GM12878 (cell line): ENCODE results near the gene EFTUD2. TPM values are rescaled to one million over a fixed set of nuclear protein-coding genes. Genes with fewer than 3 reads are reported as not detected.
"Not testable (repeated sequence)": the region's sequence is repeated elsewhere in the genome, so short reads cannot be mapped to it uniquely, and the experiment has no call there.

ENCODE experiments used
- ATAC-seq: fragments of 200-7000 bp; cut with Tn5 transposase; 3 replicates; pipeline ENCODE4 v1.9.1; 2020; ENCODE audit warnings: mild to moderate bottlenecking, moderate library complexity
- BruUV-seq: library from RNA; stranded (reverse); fragments of 400-500 nt; replicated peaks from 2 replicates; lab custom pipeline; 2021; lab: Mats Ljungman, UMichigan
- CTCF ChIA-PET: fragments of 300-600 bp; sonication (Branson Sonifier 250); formaldehyde crosslinking; extraction: SDS; loops from one replicate; lab custom pipeline; 2021; ENCODE audit warnings: inconsistent platforms; lab: Yijun Ruan, JAX
- POLR2A ChIA-PET: fragments of 350-600 bp; formaldehyde crosslinking; extraction: SDS; loops from one replicate; lab custom pipeline; 2021; ENCODE audit warnings: inconsistent platforms; lab: Charles Lee
- RAD21 ChIA-PET: fragments of 300-600 bp; sonication (Branson Sonifier 250); formaldehyde crosslinking; loops from one replicate; lab custom pipeline; 2023; ENCODE audit warnings: antibody characterized with exemption; ENCODE audit not compliant: unreplicated experiment; lab: Charles Lee
- SMC1A ChIA-PET: fragments of 300-600 bp; sonication (Branson Sonifier 250); formaldehyde crosslinking; loops from one replicate; lab custom pipeline; 2023; ENCODE audit not compliant: unreplicated experiment, uncharacterized antibody; lab: Charles Lee
- DNase-seq: peaks from one replicate; pipeline ENCODE4 v3.0.0-alpha.2; 2011; ENCODE audit warnings: low read depth, low spot score
- FAIRE-seq: peaks from 3 replicates; lab custom pipeline; 2011; peaks lifted over from hg19 to GRCh38; lab: Jason Lieb, UNC
- H2AFZ ChIP-seq: 2 replicates; pipeline ENCODE4 v1.6.0; 2011; ENCODE audit warnings: low read depth, low read length, control low read depth; ENCODE audit not compliant: control insufficient read depth
- H3K27ac ChIP-seq: 2 replicates; pipeline ENCODE4 v1.5.1; 2011; ENCODE audit warnings: control low read depth; ENCODE audit not compliant: control insufficient read depth, insufficient read depth
- H3K27me3 ChIP-seq, 2 experiments: replicated peaks in 1 of 2; 2 replicates each; pipeline versions ENCODE4 v1.6.0 to v1.6.1; 2011; ENCODE audit warnings: low read length in 1 of 2; ENCODE audit not compliant: control insufficient read depth in 2 of 2, insufficient read depth in 2 of 2
- H3K36me3 ChIP-seq, 2 experiments: 2 replicates each; pipeline ENCODE4 v1.5.1; 2011; ENCODE audit warnings: low read length in 1 of 2; ENCODE audit not compliant: control insufficient read depth in 2 of 2, insufficient read depth in 2 of 2
- H3K4me1 ChIP-seq: 2 replicates; pipeline ENCODE4 v1.6.1; 2011; ENCODE audit warnings: mild to moderate bottlenecking, low read length, moderate library complexity, mixed read lengths; ENCODE audit not compliant: control insufficient read depth, insufficient read depth
- H3K4me2 ChIP-seq: 2 replicates; pipeline ENCODE4 v1.6.0; 2011; ENCODE audit warnings: control low read depth; ENCODE audit not compliant: control insufficient read depth, insufficient read depth
- H3K4me3 ChIP-seq: fragments of 200-600 bp; sonication (generic); 2 replicates; pipeline ENCODE4 v1.5.1; 2016
- H3K79me2 ChIP-seq: 2 replicates; pipeline ENCODE4 v1.6.0; 2011; ENCODE audit warnings: low read length; ENCODE audit not compliant: control insufficient read depth, insufficient read depth
- H3K9ac ChIP-seq: 2 replicates; pipeline ENCODE4 v1.8.0; 2011; ENCODE audit warnings: low read length, control low read depth, mixed read lengths; ENCODE audit not compliant: control insufficient read depth, insufficient read depth
- H3K9me3 ChIP-seq: replicated peaks from 3 replicates; pipeline ENCODE4 v1.5.1; 2011; ENCODE audit warnings: mild to moderate bottlenecking, low read length; ENCODE audit not compliant: control insufficient read depth, insufficient read depth
- H4K20me1 ChIP-seq: 2 replicates; pipeline ENCODE4 v1.6.0; 2011; ENCODE audit not compliant: control insufficient read depth, insufficient read depth
- ATF7 ChIP-seq: fragments of 450-650 bp; IDR thresholded peaks from 2 replicates; pipeline ENCODE4 v1.6.1; 2016; ENCODE audit warnings: low read depth, mild to moderate bottlenecking
- E4F1 ChIP-seq: fragments of 450-650 bp; IDR thresholded peaks from 2 replicates; pipeline ENCODE4 v1.6.1; 2018; ENCODE audit warnings: borderline replicate concordance, mild to moderate bottlenecking; ENCODE audit not compliant: partially characterized antibody
- IKZF2 ChIP-seq, 2 experiments: fragments of 450-650 bp; IDR thresholded peaks; 2 replicates each; pipeline ENCODE4 v1.6.1; 2017; ENCODE audit warnings: mild to moderate bottlenecking in 2 of 2, moderate library complexity in 2 of 2
- IRF5 ChIP-seq: fragments of 450-650 bp; IDR thresholded peaks from 2 replicates; pipeline ENCODE4 v1.6.1; 2017; ENCODE audit warnings: borderline replicate concordance
- NBN ChIP-seq: fragments of 450-650 bp; IDR thresholded peaks from 2 replicates; pipeline ENCODE4 v1.6.1; 2016
- RUNX3 ChIP-seq: IDR thresholded peaks from 2 replicates; pipeline ENCODE4 v1.6.1; 2012; ENCODE audit warnings: low read length, inconsistent platforms
- SUZ12 ChIP-seq: fragments of 200-600 bp; sonication (generic); IDR thresholded peaks from one replicate; pipeline ENCODE4 v1.6.1; 2018; ENCODE audit warnings: antibody characterized with exemption, mild to moderate bottlenecking; ENCODE audit not compliant: unreplicated experiment
- ZNF592 ChIP-seq: fragments of 450-650 bp; IDR thresholded peaks from 2 replicates; pipeline ENCODE4 v1.6.1; 2017; ENCODE audit warnings: mild to moderate bottlenecking, moderate library complexity
- WGBS: methylation state at CpG from one replicate; pipeline ENCODE4 v1.1.6; 2016; ENCODE audit warnings: low lambda C conversion rate; ENCODE audit not compliant: insufficient replicate concordance, insufficient coverage; ENCODE audit errors: missing lambda C conversion rate; 5-methylcytosine and 5-hydroxymethylcytosine counted together
- in situ Hi-C: fragments of 300-500 bp; cut with MboI; formaldehyde crosslinking; loops from 9 replicates; pipeline ENCODE4 v1.14.3; 2018; ENCODE audit warnings: mixed read lengths
- intact Hi-C: fragments of 100-400 bp; cut with micrococcal nuclease; formaldehyde crosslinking; loops from one replicate; pipeline ENCODE4 v1.14.2; 2022; ENCODE audit not compliant: unreplicated experiment
- polyA plus RNA-seq, 11 experiments: library from polyadenylated mRNA; depleted of rRNA in 4 of 11; unstranded in 6 of 11; stranded (reverse) in 5 of 11; fragments of >200 nt; fragmentation: Nextera tagmentation in 4 of 11; fragmentation: Illumina TruSeq in 1 of 11; extraction: Ambion mirVana in 4 of 11; extraction: Trizol in 1 of 11; gene quantifications; 1 replicate in 1 of 11; 2 replicates in 10 of 11; pipeline versions ENCODE4 v1.2.1 to v1.2.3, GENCODE V29; 2011 to 2016; ENCODE audit warnings: inconsistent platforms in 2 of 11, missing spikeins in 2 of 11, low read depth in 1 of 11
- total RNA-seq, 4 experiments: library from RNA; depleted of rRNA in 3 of 4; stranded (reverse); fragments of >200 nt in 3 of 4; fragmentation: Illumina TruSeq in 1 of 4; extraction: Trizol in 1 of 4; gene quantifications; 2 replicates each; pipeline versions ENCODE4 v1.2.1 to v1.2.3, GENCODE V29; 2013 to 2021

The EFTUD2 gene
- total and polyA plus RNA-seq, 10 of the 15 experiments (the other 5 are each of a cell fraction or from before 2014, with no cell fraction given), result 33.0 to 198 (median 126) TPM

- no peak for TF ChIP-seq E4F1
- TF ChIP-seq IRF5, result no peak
- no peak for TF ChIP-seq SUZ12
- no peak for TF ChIP-seq ZNF592
- TF ChIP-seq IKZF2 (IDR thresholded peaks at IDR 0.05), result no peak
- no peak for TF ChIP-seq ATF7
- no peak for TF ChIP-seq NBN
- TF ChIP-seq RUNX3, result no peak
Measured at GRCh38 chr17:44820631-44821212, 78.5 kb downstream of the EFTUD2 start (continued).

- H3K4me3 ChIP-seq, CTCF ChIA-PET, H4K20me1 ChIP-seq, BruUV-seq, RAD21 ChIA-PET, DNase-seq, SMC1A ChIA-PET, H3K9ac ChIP-seq, intact Hi-C loops, H3K9me3 ChIP-seq, POLR2A ChIA-PET, H3K27me3 ChIP-seq, H2AFZ ChIP-seq, FAIRE-seq, H3K4me2 ChIP-seq, H3K79me2 ChIP-seq, ATAC-seq, H3K4me1 ChIP-seq, H3K36me3 ChIP-seq, H3K27ac ChIP-seq, in situ Hi-C loops: not testable (repeated sequence)
- WGBS, result 80% methylated on average over 6 of the region's 6 CpGs
Measured at GRCh38 chr17:44818508-44818907, 80.7 kb downstream of the EFTUD2 start.
